Measurements from ENCODE around the gene PDCD6IP. TPM values are rescaled to one million over a fixed set of nuclear protein-coding genes. Genes with fewer than 3 reads are reported as not detected.

PDCD6IP gene
- total RNA-seq, 1 experiment from 2014 or later, result 40.1 TPM

- Histone ChIP-seq H3K9me3 (no peaks in the 10 kb centered on the region), H3K27me3 (no peaks in the 10 kb centered on the region), H3K4me3 (no peak overlapping the region), H3K36me3 (no peaks in the 10 kb centered on the region)
- no peak for DNase-seq
These were observed 100.5 kb downstream of the PDCD6IP start for GRCh38 chr3:33898901-33899300.

DNA sequence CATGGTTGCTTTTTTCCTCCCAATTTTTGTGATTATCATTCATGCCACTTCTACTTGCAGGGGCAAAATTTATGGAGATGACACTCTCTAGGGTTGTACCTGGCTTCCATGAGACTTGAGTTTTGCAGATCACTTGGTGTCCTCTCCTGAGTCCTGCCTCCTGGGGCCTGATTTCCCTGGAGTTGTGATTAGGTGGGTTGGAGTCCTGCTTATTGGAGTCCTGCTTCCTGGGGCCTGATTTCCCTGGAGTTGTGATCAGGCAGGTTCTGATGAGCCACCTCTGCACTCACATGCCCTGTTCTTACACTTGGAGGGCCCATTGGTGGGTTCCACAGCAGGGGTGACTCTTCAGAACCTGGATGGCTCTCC is 102.0 kb downstream of the PDCD6IP start:
- H3K4me3 ChIP-seq, result no peak overlapping the region
- H3K36me3 ChIP-seq, result no peaks in the 10 kb centered on the region
- no peaks in the 10 kb centered on the region for H3K9me3 ChIP-seq
- H3K27me3 ChIP-seq, result no peaks in the 10 kb centered on the region
- no peak for DNase-seq

GRCh38 chr3:33900809-33901505 is 102.5 kb downstream of the PDCD6IP start:
- H3K27me3 ChIP-seq, result no peaks in the 10 kb centered on the region
- H3K9me3 ChIP-seq, result no peaks in the 10 kb centered on the region
- no peaks in the 10 kb centered on the region for H3K36me3 ChIP-seq
- no peak for DNase-seq
- H3K4me3 ChIP-seq, result no peak overlapping the region

DNA sequence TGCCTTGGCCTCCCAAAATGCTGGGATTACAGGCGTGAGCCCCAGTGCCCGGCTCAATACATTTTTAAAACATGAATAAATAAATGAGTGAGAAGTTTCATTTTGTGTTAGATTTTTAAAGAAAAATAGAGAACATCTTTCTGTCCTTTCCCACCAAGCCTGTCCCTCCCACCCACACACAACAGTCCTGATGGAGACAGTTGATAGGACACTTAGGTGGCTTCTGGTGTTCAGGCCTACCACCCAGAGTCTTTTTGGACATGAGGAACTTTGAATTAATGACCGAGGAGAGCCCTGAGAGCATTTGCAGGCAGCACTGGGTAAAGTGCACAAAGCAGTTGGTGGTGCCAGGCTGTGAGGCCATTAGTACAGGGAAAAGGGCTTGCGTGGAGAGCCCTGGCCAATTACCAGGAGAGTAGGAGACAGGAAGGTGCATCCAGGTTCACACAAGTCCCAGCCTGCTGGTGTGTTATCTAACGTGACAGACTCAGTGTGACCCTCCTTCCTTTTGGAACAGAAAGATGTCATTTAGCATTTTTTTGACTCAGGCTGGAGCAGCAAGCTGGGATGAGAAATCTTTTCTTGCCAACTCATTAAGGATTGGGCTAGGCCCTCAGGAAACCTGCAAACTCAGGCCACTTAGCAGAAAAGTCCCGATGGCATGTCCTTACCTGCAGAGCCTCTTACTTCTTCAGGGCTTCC is 103.6 kb downstream of the PDCD6IP start:
- Histone ChIP-seq H3K4me3 (no peak overlapping the region), H3K9me3 (no peaks in the 10 kb centered on the region), H3K27me3 (no peaks in the 10 kb centered on the region), H3K36me3 (no peaks in the 10 kb centered on the region)
- DNase-seq, result no peak

DNA sequence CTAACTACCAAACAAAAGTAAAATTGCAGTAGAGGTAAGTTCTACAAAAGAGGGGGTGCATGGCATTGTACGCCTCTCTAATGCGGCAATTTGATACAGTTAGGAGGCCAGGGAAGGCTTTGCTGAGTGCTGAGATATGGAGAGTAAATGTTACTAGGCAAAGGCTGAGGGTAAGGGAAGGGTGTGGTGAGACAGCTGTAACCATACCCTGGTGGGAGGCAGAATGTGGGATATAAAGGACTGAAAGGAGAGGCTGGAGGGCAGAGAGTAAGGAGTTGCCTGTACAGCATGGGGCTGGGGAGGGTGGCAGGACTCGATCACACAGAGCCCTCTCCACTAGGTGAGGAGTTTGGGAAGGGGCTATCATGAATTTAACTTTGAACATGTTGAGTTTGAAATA is 106.3 kb downstream of the PDCD6IP start:
- Histone ChIP-seq H3K4me3 (no peak overlapping the region), H3K36me3 (no peaks in the 10 kb centered on the region), H3K27me3 (no peaks in the 10 kb centered on the region), H3K9me3 (no peaks in the 10 kb centered on the region)
- DNase-seq, result no peak

DNA sequence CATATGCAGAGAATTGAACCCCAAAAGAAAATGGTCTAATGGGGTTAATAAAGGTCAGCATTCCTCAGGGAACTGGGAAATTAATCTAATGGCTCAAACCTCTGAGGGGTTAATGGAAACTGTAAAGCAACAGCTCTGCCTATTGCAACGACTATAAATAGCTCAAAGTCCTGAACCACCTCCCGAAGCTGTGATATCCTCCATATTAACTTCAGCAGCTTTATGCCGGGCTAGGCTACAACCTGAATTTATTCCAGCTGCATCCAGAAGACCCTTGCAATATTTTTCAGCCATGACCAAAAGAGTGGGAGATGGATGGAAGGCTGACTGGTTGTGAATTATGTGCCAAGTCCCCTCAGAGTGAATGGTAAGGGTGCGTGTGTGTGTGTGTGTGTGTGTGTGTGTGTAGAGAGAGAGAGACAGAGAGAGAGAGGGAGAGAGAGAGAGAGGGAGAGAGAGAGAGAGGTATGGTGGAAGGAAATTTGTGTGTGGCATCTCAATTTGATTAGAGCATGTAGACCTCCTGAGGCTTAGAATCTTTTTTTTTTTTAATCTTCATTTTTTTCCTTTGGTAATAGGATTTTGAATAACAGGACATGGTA is 109.9 kb downstream of the PDCD6IP start:
- Histone ChIP-seq H3K36me3 (no peaks in the 10 kb centered on the region), H3K4me3 (no peak overlapping the region), H3K9me3 (no peaks in the 10 kb centered on the region), H3K27me3 (no peaks in the 10 kb centered on the region)
- no peak for DNase-seq

GRCh38 chr3:33909547-33909946 is 111.1 kb downstream of the PDCD6IP start:
- Histone ChIP-seq H3K9me3 (no peaks in the 10 kb centered on the region), H3K4me3 (no peak overlapping the region), H3K36me3 (no peaks in the 10 kb centered on the region), H3K27me3 (no peaks in the 10 kb centered on the region)
- DNase-seq, result no peak

DNA sequence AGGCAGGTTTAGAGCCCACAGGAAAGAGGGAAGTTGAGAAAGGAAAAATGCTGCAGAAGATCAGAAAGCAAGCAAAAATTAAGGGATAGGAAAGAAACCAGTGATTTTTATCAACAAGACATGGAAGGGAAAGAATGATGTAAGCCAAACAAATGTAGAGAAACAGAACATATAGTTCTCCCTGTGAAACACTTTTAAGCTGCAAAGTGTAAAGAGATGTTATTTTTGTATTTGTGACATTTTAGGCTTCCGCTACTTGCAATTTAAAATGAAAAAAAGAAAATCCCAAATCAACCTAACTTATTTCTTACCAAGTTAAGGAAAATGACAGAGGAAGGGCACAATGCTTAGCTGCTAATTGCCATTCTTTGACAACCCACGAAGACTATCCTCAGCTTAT is 111.6 kb downstream of the PDCD6IP start:
- Histone ChIP-seq H3K9me3 (no peaks in the 10 kb centered on the region), H3K36me3 (no peaks in the 10 kb centered on the region), H3K4me3 (no peak overlapping the region), H3K27me3 (no peaks in the 10 kb centered on the region)
- DNase-seq, result no peak

DNA sequence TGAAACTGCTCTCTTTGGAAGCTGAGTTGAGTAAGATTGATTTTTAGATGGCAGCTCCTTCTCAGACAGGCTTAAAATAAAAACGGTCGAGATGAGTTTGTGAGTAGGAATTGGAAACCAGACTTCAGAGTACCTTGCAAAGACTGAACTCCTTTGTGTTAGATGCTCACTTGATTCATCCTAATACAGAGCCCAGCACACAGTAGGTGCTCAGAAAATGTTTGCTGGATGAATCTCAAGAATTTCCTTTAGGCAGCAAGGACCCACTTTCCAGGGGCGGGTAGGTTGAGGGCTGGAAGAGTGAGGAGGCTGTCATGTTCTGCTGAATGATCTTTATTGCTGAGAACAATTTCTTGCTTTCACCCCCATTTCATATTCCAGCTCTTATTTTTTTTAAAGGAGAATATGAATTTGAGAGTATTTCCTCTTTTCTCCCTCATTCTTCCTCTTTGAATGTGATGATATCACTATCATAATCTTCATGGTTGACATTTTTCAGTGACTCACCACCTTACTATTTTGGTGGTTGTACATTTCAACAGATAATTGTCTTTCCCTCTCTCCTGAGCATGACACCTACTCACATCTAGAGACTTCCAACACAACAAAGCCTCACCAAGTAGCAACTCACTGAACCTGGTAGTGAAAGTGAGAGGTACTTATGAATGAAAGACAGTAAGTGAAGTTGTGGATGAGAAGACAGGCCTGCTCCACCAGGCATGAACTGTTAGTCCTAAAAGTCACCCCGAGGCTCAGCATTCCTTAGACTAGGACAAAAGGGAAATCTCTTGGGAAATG is 113.3 kb downstream of the PDCD6IP start:
- H3K4me3 ChIP-seq, result no peak overlapping the region
- no peaks in the 10 kb centered on the region for H3K36me3 ChIP-seq
- no peaks in the 10 kb centered on the region for H3K27me3 ChIP-seq
- no peak for DNase-seq
- H3K9me3 ChIP-seq, result no peaks in the 10 kb centered on the region

DNA sequence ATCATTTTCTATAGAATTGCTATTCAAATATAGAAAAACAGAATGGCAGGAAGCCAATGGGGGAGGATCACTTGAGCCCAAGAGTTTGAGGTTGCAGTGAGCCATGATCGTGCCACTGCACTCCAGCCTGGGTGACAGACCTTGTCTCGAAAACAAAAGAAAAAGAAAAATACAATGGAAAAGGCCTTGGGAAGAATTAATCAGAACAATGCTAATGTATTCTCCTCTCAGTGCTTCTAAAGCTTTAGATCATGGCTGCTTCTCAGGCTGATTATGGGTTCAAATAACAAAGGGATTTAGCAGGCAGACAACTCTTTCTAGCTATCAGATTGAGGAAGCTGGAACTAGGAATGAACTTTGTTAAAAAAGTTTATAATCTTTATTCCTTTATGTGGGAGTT is 115.8 kb downstream of the PDCD6IP start:
- Histone ChIP-seq H3K36me3 (no peaks in the 10 kb centered on the region), H3K9me3 (no peaks in the 10 kb centered on the region), H3K27me3 (no peaks in the 10 kb centered on the region), H3K4me3 (no peak overlapping the region)
- no peak for DNase-seq

DNA sequence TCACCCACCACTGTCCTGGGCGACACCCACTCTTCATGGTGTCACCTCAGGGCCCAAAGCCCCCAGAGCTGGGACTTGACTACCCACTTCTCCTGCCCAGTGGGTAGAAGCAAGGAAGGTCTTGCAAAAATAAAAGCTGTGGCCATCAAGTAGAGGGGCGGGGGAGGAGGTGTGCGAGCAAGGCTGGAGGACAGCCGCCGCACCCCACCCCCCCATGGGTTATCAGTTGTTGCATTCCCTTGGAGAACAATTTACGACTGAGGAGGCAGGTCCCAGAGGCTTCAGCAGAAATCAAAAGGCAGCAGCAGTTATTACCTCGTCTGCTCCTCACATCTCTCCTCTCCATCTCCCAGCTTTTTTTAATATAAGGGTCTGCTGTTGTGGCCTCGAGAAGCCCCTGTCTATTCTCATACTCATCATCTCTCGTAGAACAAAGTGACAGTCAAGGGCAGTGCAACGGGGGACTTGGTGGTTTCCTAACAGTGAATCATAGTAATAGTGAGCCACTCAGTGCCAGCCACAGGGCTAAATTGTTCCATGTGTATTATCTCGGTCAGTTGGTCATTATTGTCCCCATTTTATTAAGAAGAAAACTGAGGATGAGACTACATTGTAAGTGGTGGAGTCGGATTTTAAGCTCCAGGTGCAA is 116.4 kb downstream of the PDCD6IP start:
- H3K36me3 ChIP-seq, result no peaks in the 10 kb centered on the region
- no peak overlapping the region for H3K4me3 ChIP-seq
- no peaks in the 10 kb centered on the region for H3K9me3 ChIP-seq
- H3K27me3 ChIP-seq, result no peaks in the 10 kb centered on the region
- no peak for DNase-seq

DNA sequence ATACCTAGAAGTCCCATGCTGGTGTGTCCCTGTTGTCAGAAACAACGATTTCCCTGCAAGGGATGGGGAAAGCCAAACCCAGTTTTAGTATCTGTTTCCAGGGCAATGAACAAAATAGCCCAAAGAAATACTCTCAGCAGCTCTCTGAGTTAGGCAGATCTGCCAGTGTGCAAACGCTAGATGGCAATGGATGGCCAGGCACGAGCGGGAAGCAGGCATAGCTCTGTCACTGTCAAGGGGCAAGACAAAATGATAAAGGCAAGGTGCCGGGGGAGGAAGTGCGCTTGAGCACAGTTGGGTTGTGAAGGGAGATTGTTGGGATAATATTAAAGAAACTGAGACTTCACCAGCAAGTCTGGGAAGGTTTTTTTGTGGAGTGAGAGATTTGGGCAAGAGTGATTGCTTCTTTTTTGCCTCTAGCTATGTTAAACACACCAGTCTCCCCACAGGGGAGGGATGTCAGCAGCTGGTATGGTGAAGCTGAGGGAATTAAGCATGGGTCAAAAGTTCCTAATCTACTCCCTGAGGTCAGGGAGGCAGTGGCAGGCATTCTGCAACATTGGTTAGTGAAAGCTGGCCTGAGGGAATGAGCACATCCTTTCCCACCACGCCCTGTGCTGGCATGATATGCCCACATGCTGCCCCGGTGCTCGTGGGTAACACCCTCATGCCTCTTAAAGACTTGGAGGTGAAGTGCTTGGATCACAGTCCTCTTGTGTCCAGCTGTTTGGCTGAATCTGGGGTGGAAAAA is 117.5 kb downstream of the PDCD6IP start:
- no peak overlapping the region for H3K4me3 ChIP-seq
- H3K9me3 ChIP-seq, result no peaks in the 10 kb centered on the region
- H3K36me3 ChIP-seq, result no peaks in the 10 kb centered on the region
- H3K27me3 ChIP-seq, result no peaks in the 10 kb centered on the region
- DNase-seq, result no peak

DNA sequence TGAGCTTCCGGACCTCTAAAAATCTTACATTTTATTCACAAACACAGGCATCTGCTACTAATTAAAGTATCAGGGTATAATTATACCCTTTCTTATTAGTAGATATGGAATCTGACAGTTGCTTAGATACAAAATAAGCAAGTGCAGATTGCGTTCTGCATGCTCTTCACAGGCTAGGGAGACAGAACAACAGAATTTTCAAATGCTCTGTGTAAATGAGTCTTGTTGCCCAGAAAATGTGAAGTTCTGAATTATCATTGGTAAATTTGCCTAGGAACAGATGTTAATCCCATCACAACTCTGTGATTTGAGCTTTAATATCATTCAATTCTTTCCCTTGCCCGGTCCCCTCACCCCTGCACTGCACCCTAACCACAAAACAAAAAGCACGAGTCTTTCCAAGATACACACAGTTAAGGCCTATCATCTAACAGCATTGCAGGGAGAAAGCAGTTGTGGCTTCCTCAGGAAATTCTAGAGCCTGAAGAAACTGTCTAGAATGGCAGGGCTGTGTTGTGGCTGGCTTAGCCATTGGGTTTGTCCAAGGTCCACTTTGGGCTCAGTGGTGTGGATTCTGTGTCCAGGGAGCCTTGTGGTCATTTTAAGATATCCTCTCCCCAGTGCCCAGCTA is 119.8 kb downstream of the PDCD6IP start:
- H3K4me3 ChIP-seq, result no peak overlapping the region
- DNase-seq, result no peak
- no peaks in the 10 kb centered on the region for H3K27me3 ChIP-seq
- no peaks in the 10 kb centered on the region for H3K36me3 ChIP-seq
- H3K9me3 ChIP-seq, result no peaks in the 10 kb centered on the region

All from MG63 (cell line).